GM12878 (cell line): ENCODE data around the gene FAM167B. TPM values are rescaled to one million over a fixed set of nuclear protein-coding genes. Genes with fewer than 3 reads are reported as not detected.

Experiments
- ATF7 ChIP-seq: fragments of 450-650 bp; IDR thresholded peaks from 2 replicates; pipeline ENCODE4 v1.6.1; 2016; ENCODE audit warnings: low read depth, mild to moderate bottlenecking
- BHLHE40 ChIP-seq, 2 experiments: fragments of 450-650 bp in 1 of 2; IDR thresholded peaks; 2 replicates each; pipeline ENCODE4 v1.6.1; 2011 to 2017; ENCODE audit warnings: low read depth in 2 of 2, borderline replicate concordance in 1 of 2, improper control_type of control experiment in 1 of 2, low read length in 1 of 2, mild to moderate bottlenecking in 1 of 2
- CBX5 ChIP-seq: sonication (generic); IDR thresholded peaks from 2 replicates; pipeline ENCODE4 v1.6.1; 2016; ENCODE audit warnings: low read depth, moderate library complexity, mild to moderate bottlenecking, inconsistent platforms
- CREM ChIP-seq: IDR thresholded peaks from 2 replicates; pipeline ENCODE4 v1.6.1; 2014; ENCODE audit warnings: antibody characterized with exemption, low read depth
- FOS ChIP-seq: IDR thresholded peaks from 3 replicates; pipeline ENCODE4 v1.6.1; 2011; ENCODE audit warnings: borderline replicate concordance; ENCODE audit not compliant: insufficient read length; ENCODE audit errors: extremely low read depth
- IKZF1 ChIP-seq: fragments of 450-650 bp; conservative IDR thresholded peaks from 2 replicates; pipeline ENCODE4 v1.6.1; 2017; ENCODE audit warnings: antibody characterized with exemption, mild to moderate bottlenecking
- IKZF2 ChIP-seq, 2 experiments: fragments of 450-650 bp; IDR thresholded peaks; 2 replicates each; pipeline ENCODE4 v1.6.1; 2017; ENCODE audit warnings: mild to moderate bottlenecking in 2 of 2, moderate library complexity in 2 of 2
- MTA2 ChIP-seq: fragments of 450-650 bp; IDR thresholded peaks from 2 replicates; pipeline ENCODE4 v1.6.1; 2016; ENCODE audit warnings: low read depth, mild to moderate bottlenecking, moderate library complexity
- PAX5 ChIP-seq: IDR thresholded peaks from 2 replicates; pipeline ENCODE4 v1.6.1; 2011; ENCODE audit warnings: low read depth, low read length, borderline replicate concordance
- SIN3A ChIP-seq: IDR thresholded peaks from 2 replicates; pipeline ENCODE4 v1.6.1; 2012; ENCODE audit warnings: low read depth, low read length, improper control_type of control experiment
- SMAD5 ChIP-seq: IDR thresholded peaks from 2 replicates; pipeline ENCODE4 v1.6.1; 2016; ENCODE audit warnings: antibody characterized with exemption, low read depth
- SMARCA5 ChIP-seq: fragments of 450-650 bp; IDR thresholded peaks from 2 replicates; pipeline ENCODE4 v1.6.1; 2017; ENCODE audit warnings: mild to moderate bottlenecking
- ZNF207 ChIP-seq: fragments of 450-650 bp; IDR thresholded peaks from 2 replicates; pipeline ENCODE4 v1.6.1; 2014; ENCODE audit warnings: antibody characterized with exemption, mild to moderate bottlenecking, borderline replicate concordance
- polyA plus RNA-seq, 11 experiments: library from polyadenylated mRNA; depleted of rRNA in 4 of 11; unstranded in 6 of 11; stranded (reverse) in 5 of 11; fragments of >200 nt; fragmentation: Nextera tagmentation in 4 of 11; fragmentation: Illumina TruSeq in 1 of 11; extraction: Ambion mirVana in 4 of 11; extraction: Trizol in 1 of 11; gene quantifications; 1 replicate in 1 of 11; 2 replicates in 10 of 11; pipeline versions ENCODE4 v1.2.1 to v1.2.3, GENCODE V29; 2011 to 2016; ENCODE audit warnings: inconsistent platforms in 2 of 11, missing spikeins in 2 of 11, low read depth in 1 of 11
- total RNA-seq, 4 experiments: library from RNA; depleted of rRNA in 3 of 4; stranded (reverse); fragments of >200 nt in 3 of 4; fragmentation: Illumina TruSeq in 1 of 4; extraction: Trizol in 1 of 4; gene quantifications; 2 replicates each; pipeline versions ENCODE4 v1.2.1 to v1.2.3, GENCODE V29; 2013 to 2021
- TF ChIP-seq, protein P1 (sequence below): fragments of 450-650 bp; IDR thresholded peaks from 2 replicates; pipeline ENCODE4 v1.6.1; 2017; ENCODE audit warnings: mild to moderate bottlenecking, low read depth, inconsistent platforms; ENCODE audit not compliant: poor library complexity, severe bottlenecking
- TF ChIP-seq, protein P2 (sequence below): IDR thresholded peaks from 2 replicates; pipeline ENCODE4 v1.6.1; 2012; ENCODE audit warnings: low read depth, low read length, improper control_type of control experiment
- TF ChIP-seq, protein P3 (sequence below): fragments of 450-650 bp; IDR thresholded peaks from 2 replicates; pipeline ENCODE4 v1.6.1; 2018; ENCODE audit warnings: mild to moderate bottlenecking, low read depth, moderate library complexity; ENCODE audit not compliant: partially characterized antibody
- TF ChIP-seq, protein P4 (sequence below): fragments of 150-350 bp; IDR thresholded peaks from 2 replicates; pipeline ENCODE4 v1.6.1; 2014; ENCODE audit warnings: mild to moderate bottlenecking, low read depth, low read length
- TF ChIP-seq, protein P5 (sequence below): IDR thresholded peaks from 2 replicates; pipeline ENCODE4 v1.6.1; 2011; ENCODE audit warnings: low read depth, mild to moderate bottlenecking, low read length, moderate library complexity, borderline replicate concordance; ENCODE audit errors: extremely low read depth

Gene FAM167B
- total and polyA plus RNA-seq, 10 of the 15 experiments (the other 5 are each of a cell fraction or from before 2014, with no cell fraction given): 0.07 to 1.2 (median 0.36) TPM; not detected in 2

DNA sequence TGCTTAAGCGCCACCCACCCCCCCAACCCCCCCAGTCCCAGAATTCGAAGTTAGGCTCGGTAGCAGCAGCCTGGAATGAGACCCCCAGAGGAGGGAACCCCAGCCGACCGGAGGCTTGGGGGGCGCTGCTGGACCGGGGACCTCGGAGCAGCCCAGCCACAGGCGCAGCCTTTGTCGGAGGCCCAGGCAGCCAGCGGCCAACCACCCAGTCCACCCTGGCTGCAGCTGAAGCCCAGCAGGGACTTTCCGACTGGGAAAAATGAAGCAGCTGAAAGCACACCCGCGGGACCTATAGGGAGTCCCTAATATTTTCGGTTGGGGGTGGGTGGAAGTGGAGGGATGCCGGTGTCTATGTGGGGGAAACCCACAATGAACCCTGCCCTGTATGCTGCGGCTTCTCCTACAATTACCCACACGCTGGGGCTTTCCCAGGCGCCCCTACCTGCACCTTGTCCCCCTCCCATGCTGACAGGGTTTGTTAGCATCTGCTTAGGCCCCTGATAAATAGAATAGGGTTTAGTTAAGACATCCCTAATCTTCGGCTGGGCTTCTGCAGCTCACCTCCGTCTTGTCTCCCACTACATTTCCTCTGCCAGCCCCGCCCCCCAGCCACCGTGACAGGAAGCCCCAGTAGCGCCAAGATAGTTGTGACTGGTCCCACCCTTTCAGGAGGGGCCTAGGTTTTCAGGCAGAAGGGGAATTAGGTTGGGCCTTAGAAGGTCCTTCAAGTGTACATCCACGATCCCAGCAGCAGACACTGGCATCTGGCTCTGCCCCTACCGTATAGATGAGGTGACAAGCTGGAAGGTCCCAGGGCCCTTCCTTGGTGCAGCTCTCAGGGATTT is 45.8 kb upstream of the FAM167B start (continued):
- TF ChIP-seq, protein P1, sequence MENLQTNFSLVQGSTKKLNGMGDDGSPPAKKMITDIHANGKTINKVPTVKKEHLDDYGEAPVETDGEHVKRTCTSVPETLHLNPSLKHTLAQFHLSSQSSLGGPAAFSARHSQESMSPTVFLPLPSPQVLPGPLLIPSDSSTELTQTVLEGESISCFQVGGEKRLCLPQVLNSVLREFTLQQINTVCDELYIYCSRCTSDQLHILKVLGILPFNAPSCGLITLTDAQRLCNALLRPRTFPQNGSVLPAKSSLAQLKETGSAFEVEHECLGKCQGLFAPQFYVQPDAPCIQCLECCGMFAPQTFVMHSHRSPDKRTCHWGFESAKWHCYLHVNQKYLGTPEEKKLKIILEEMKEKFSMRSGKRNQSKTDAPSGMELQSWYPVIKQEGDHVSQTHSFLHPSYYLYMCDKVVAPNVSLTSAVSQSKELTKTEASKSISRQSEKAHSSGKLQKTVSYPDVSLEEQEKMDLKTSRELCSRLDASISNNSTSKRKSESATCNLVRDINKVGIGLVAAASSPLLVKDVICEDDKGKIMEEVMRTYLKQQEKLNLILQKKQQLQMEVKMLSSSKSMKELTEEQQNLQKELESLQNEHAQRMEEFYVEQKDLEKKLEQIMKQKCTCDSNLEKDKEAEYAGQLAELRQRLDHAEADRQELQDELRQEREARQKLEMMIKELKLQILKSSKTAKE: peak; percentile 47
- TF ChIP-seq, protein P2, sequence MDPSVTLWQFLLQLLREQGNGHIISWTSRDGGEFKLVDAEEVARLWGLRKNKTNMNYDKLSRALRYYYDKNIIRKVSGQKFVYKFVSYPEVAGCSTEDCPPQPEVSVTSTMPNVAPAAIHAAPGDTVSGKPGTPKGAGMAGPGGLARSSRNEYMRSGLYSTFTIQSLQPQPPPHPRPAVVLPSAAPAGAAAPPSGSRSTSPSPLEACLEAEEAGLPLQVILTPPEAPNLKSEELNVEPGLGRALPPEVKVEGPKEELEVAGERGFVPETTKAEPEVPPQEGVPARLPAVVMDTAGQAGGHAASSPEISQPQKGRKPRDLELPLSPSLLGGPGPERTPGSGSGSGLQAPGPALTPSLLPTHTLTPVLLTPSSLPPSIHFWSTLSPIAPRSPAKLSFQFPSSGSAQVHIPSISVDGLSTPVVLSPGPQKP: no peak
- TF ChIP-seq SMAD5: no peak
- TF ChIP-seq CREM: no peak; the same call in 1 of the 2 replicates
- no peak for TF ChIP-seq CBX5
- peak; percentile 61; the same call in 1 of the 2 replicates for TF ChIP-seq ZNF207
- TF ChIP-seq ATF7: peak; percentile 50
- TF ChIP-seq FOS: no peak
- TF ChIP-seq SMARCA5: no peak
- TF ChIP-seq, protein P3, sequence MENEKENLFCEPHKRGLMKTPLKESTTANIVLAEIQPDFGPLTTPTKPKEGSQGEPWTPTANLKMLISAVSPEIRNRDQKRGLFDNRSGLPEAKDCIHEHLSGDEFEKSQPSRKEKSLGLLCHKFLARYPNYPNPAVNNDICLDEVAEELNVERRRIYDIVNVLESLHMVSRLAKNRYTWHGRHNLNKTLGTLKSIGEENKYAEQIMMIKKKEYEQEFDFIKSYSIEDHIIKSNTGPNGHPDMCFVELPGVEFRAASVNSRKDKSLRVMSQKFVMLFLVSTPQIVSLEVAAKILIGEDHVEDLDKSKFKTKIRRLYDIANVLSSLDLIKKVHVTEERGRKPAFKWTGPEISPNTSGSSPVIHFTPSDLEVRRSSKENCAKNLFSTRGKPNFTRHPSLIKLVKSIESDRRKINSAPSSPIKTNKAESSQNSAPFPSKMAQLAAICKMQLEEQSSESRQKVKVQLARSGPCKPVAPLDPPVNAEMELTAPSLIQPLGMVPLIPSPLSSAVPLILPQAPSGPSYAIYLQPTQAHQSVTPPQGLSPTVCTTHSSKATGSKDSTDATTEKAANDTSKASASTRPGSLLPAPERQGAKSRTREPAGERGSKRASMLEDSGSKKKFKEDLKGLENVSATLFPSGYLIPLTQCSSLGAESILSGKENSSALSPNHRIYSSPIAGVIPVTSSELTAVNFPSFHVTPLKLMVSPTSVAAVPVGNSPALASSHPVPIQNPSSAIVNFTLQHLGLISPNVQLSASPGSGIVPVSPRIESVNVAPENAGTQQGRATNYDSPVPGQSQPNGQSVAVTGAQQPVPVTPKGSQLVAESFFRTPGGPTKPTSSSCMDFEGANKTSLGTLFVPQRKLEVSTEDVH: no peak
- TF ChIP-seq, protein P4, sequence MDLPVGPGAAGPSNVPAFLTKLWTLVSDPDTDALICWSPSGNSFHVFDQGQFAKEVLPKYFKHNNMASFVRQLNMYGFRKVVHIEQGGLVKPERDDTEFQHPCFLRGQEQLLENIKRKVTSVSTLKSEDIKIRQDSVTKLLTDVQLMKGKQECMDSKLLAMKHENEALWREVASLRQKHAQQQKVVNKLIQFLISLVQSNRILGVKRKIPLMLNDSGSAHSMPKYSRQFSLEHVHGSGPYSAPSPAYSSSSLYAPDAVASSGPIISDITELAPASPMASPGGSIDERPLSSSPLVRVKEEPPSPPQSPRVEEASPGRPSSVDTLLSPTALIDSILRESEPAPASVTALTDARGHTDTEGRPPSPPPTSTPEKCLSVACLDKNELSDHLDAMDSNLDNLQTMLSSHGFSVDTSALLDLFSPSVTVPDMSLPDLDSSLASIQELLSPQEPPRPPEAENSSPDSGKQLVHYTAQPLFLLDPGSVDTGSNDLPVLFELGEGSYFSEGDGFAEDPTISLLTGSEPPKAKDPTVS: no peak
- TF ChIP-seq IKZF2 (IDR thresholded peaks at IDR 0.05): peak; percentile 80 to 82
- TF ChIP-seq BHLHE40 (IDR thresholded peaks at IDR 0.05; ENCODE audit: borderline replicate concordance in 1 of 2, low read depth in 2 of 2, low read length in 1 of 2): no peak; a peak in 2 of 4 replicates
- TF ChIP-seq MTA2: no peak
- TF ChIP-seq SIN3A: no peak; the same call in 1 of the 2 replicates
- TF ChIP-seq, protein P5, sequence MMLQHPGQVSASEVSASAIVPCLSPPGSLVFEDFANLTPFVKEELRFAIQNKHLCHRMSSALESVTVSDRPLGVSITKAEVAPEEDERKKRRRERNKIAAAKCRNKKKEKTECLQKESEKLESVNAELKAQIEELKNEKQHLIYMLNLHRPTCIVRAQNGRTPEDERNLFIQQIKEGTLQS: no peak
- peak; percentile 93 for TF ChIP-seq IKZF1
- TF ChIP-seq PAX5: no peak
